ENCODE data around the gene TNN. TPM values are rescaled to one million over a fixed set of nuclear protein-coding genes. Genes with fewer than 3 reads are reported as not detected.

TNN gene
- total RNA-seq, 2 donors from 2014 or later, result 0.09 TPM; not detected in 1

- Histone ChIP-seq H3K4me3 (ENCODE audit: low read length) (no peak overlapping the region), H3K27me3 (ENCODE audit: control insufficient read depth, insufficient read depth, low read length, poor library complexity, severe bottlenecking) (peaks cover 66% of the 10 kb centered on the region), H3K27ac (ENCODE audit: low read depth, low read length) (no peak overlapping the region), H3K36me3 (ENCODE audit: control insufficient read depth, insufficient read depth, low read length) (peaks cover 6% of the 10 kb centered on the region), H3K9me3 (ENCODE audit: control insufficient read depth, low read length) (no peaks in the 10 kb centered on the region), H3K9ac (ENCODE audit: extremely low read depth, low read length, poor library complexity, severe bottlenecking) (no peak overlapping the region), H3K4me1 (ENCODE audit: control insufficient read depth, insufficient read depth, low read length) (no peaks in the 10 kb centered on the region)
- TF ChIP-seq CTCF (conservative IDR thresholded peaks at IDR 0.05), result peak; percentile 96
- DNase-seq, result peak; percentile 94
- Mint-ChIP-seq H3K4me1 (peaks cover 1% of the 10 kb centered on the region), H3K27me3 (ENCODE audit: insufficient read depth) (peaks cover 83% of the 10 kb centered on the region), H3K36me3 (ENCODE audit: low read depth) (peaks cover 4% of the 10 kb centered on the region), H3K4me3 (no peak overlapping the region), H3K9me3 (no peaks in the 10 kb centered on the region), H3K27ac (no peak overlapping the region)
- 27 to 46% methylated on average over 8 to 11 of the region's 11 CpGs for WGBS, 2 experiments (ENCODE audit: insufficient coverage in 1 of 2, insufficient read length in 1 of 2)
Measured at GRCh38 chr1:175154629-175155472, 87.2 kb downstream of the TNN start.

DNA sequence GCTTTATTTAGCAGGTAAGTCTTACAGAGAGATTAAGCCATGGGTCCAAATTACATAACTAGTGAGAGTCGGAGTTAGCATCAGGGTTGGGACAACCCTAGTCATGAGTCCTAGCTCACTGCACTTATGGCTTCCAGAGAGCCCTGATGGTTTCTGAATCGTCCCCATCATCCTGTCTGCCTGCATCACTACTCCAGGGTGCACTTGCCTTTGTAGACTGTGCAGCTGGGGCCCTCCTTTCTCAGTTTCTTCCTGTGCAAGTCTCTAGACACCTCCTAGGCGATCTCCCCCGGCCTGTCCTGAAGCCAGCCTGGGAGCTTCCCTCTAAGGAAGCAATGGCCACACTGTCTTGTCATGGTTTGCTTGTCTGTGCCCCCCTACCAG lies 87.8 kb downstream of the TNN start:
- Mint-ChIP-seq H3K27ac (no peak overlapping the region), H3K36me3 (ENCODE audit: low read depth) (peaks cover 10% of the 10 kb centered on the region), H3K4me1 (peaks cover 1% of the 10 kb centered on the region), H3K4me3 (no peak overlapping the region), H3K27me3 (ENCODE audit: insufficient read depth) (peaks cover 78% of the 10 kb centered on the region), H3K9me3 (no peaks in the 10 kb centered on the region)
- Histone ChIP-seq H3K9me3 (ENCODE audit: control insufficient read depth, low read length) (no peaks in the 10 kb centered on the region), H3K9ac (ENCODE audit: extremely low read depth, low read length, poor library complexity, severe bottlenecking) (no peak overlapping the region), H3K36me3 (ENCODE audit: control insufficient read depth, insufficient read depth, low read length) (peaks cover 12% of the 10 kb centered on the region), H3K4me1 (ENCODE audit: control insufficient read depth, insufficient read depth, low read length) (no peaks in the 10 kb centered on the region), H3K27ac (ENCODE audit: low read depth, low read length) (no peak overlapping the region), H3K27me3 (ENCODE audit: control insufficient read depth, insufficient read depth, low read length, poor library complexity, severe bottlenecking) (peaks cover 60% of the 10 kb centered on the region), H3K4me3 (ENCODE audit: low read length) (no peak overlapping the region)
- DNase-seq, result no peak
- 89 to 94% methylated on average over 2 to 4 of the region's 4 CpGs for WGBS, 2 experiments (ENCODE audit: insufficient coverage in 1 of 2, insufficient read length in 1 of 2)
- TF ChIP-seq CTCF (conservative IDR thresholded peaks at IDR 0.05), result no peak

GRCh38 chr1:175155936-175156335 lies 88.3 kb downstream of the TNN start:
- Mint-ChIP-seq H3K4me3 (no peak overlapping the region), H3K27me3 (ENCODE audit: insufficient read depth) (peaks cover 73% of the 10 kb centered on the region), H3K4me1 (peaks cover 1% of the 10 kb centered on the region), H3K36me3 (ENCODE audit: low read depth) (peaks cover 15% of the 10 kb centered on the region), H3K27ac (no peak overlapping the region), H3K9me3 (no peaks in the 10 kb centered on the region)
- Histone ChIP-seq H3K9ac (ENCODE audit: extremely low read depth, low read length, poor library complexity, severe bottlenecking) (no peak overlapping the region), H3K27ac (ENCODE audit: low read depth, low read length) (no peak overlapping the region), H3K27me3 (ENCODE audit: control insufficient read depth, insufficient read depth, low read length, poor library complexity, severe bottlenecking) (peaks cover 55% of the 10 kb centered on the region), H3K9me3 (ENCODE audit: control insufficient read depth, low read length) (no peaks in the 10 kb centered on the region), H3K4me1 (ENCODE audit: control insufficient read depth, insufficient read depth, low read length) (no peaks in the 10 kb centered on the region), H3K4me3 (ENCODE audit: low read length) (no peak overlapping the region), H3K36me3 (ENCODE audit: control insufficient read depth, insufficient read depth, low read length) (peaks cover 17% of the 10 kb centered on the region)
- 96 to 97% methylated on average over 2 to 5 of the region's 5 CpGs for WGBS, 2 experiments (ENCODE audit: insufficient coverage in 1 of 2, insufficient read length in 1 of 2)
- no peak for TF ChIP-seq CTCF (conservative IDR thresholded peaks at IDR 0.05)
- no peak for DNase-seq

Data from endodermal cell (in vitro differentiated cells).